Ascending aorta (tissue), 2 donors: ENCODE results near the gene KANSL2. TPM values are rescaled to one million over a fixed set of nuclear protein-coding genes. Genes with fewer than 3 reads are reported as not detected.
"Not testable (repeated sequence)": the region's sequence is repeated elsewhere in the genome, so short reads cannot be mapped to it uniquely, and the experiment has no call there.

Source experiments
- DNase-seq, 2 donors: peaks; one replicate each; pipeline ENCODE4 v3.0.0-alpha.2; 2019; ENCODE audit warnings: low spot score in 2 of 2
- H3K27ac ChIP-seq, 2 donors: fragments of 200-600 bp; sonication (generic); one replicate each; pipeline ENCODE4 v1.5.1; 2016 to 2017; ENCODE audit warnings: mild to moderate bottlenecking in 1 of 2
- H3K27me3 ChIP-seq: fragments of 200-600 bp; sonication (generic); one replicate; pipeline ENCODE4 v1.5.1; 2017
- H3K36me3 ChIP-seq, 2 donors: fragments of 200-600 bp; sonication (generic); one replicate each; pipeline ENCODE4 v1.5.1; 2016
- H3K4me1 ChIP-seq, 2 donors: fragments of 200-600 bp; sonication (generic); one replicate each; pipeline ENCODE4 v1.5.1; 2016 to 2017; ENCODE audit warnings: mild to moderate bottlenecking in 1 of 2
- H3K4me3 ChIP-seq, 2 donors: fragments of 200-600 bp; sonication (generic); one replicate each; pipeline ENCODE4 v1.5.1; 2016 to 2017; ENCODE audit warnings: mild to moderate bottlenecking in 1 of 2
- H3K9me3 ChIP-seq, 2 donors: fragments of 200-600 bp; sonication (generic); one replicate each; pipeline ENCODE4 v1.5.1; 2016
- CTCF ChIP-seq, 3 experiments: fragments of 200-600 bp in 2 of 3; fragments of 450-650 bp in 1 of 3; sonication (generic) in 2 of 3; IDR thresholded peaks; one replicate each; pipeline ENCODE4 v1.5.1; 2016 to 2019; ENCODE audit warnings: antibody characterized with exemption in 3 of 3, mild to moderate bottlenecking in 1 of 3, moderate library complexity in 1 of 3
- intact Hi-C: fragments of 100-400 bp; cut with DNase I; formaldehyde crosslinking; loops from one replicate; pipeline ENCODE4 v1.15.1; 2023
- total RNA-seq: library from RNA; depleted of rRNA; stranded (reverse); fragments of >200 nt; gene quantifications from one replicate; pipeline ENCODE4 v1.1.0, GENCODE V29; 2016

The KANSL2 gene
- 30.1 TPM for total RNA-seq

- no peak for TF ChIP-seq CTCF (IDR thresholded peaks at IDR 0.05)
- Histone ChIP-seq H3K27ac (peak within 1 kb of the TSS; percentile 87 to 94), H3K36me3 (peaks cover 10 to 16% of the 10 kb centered on the region in 2 donors), H3K27me3 (no peaks in the 10 kb centered on the region), H3K4me1 (peaks cover 20 to 32% of the 10 kb centered on the region in 2 donors), H3K4me3 (peak within 1 kb of the TSS; percentile 75 to 95), H3K9me3 (no peaks in the 10 kb centered on the region)
- peak; percentile 99 for DNase-seq
- intact Hi-C loops = loop anchor here (1.0 to 10.0 kb wide), 3 partner anchors 34 to 577 kb away; partner anchors contain the start of genes CCNT1 and SENP1
Measured at GRCh38 chr12:48681710-48682532, at the start of gene KANSL2. Gene KANSL2 (minus strand): TSS chr12:48682238. CDS start chr12:48681632, 606 bp downstream.

- Histone ChIP-seq H3K27ac (no peak overlapping the region), H3K4me1 (no peaks in the 10 kb centered on the region), H3K27me3 (no peaks in the 10 kb centered on the region), H3K36me3 (no peaks in the 10 kb centered on the region), H3K9me3 (no peaks in the 10 kb centered on the region), H3K4me3 (no peak overlapping the region)
- DNase-seq = no peak
- intact Hi-C loops = no loop called here
- no peak for TF ChIP-seq CTCF (IDR thresholded peaks at IDR 0.05)
Measured at GRCh38 chr12:48728807-48729206, 46.8 kb upstream of the KANSL2 start.

DNA sequence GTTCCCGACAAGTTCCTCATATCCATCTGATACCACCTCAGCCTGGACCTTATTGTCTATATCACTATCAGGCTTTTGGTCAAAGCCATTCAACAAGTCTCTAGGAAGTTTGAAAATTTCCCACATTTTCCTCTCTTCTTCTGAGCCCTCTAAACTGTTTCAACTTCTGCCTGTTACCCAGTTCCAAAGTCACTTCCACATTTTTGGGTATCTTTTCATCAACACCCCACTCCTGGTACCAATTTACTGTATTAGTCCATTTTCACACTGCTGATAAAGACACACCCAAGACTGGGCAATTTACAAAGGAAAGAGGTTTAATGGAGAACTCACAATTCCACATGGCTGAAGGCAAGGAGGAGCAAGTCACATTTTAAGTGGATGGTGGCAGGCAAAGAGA, 38.7 kb upstream of the KANSL2 start:
- H3K27me3 ChIP-seq, H3K9me3 ChIP-seq, H3K27ac ChIP-seq, DNase-seq, intact Hi-C loops, H3K36me3 ChIP-seq, H3K4me3 ChIP-seq, H3K4me1 ChIP-seq: not testable (repeated sequence)

- H3K9me3 ChIP-seq, H3K27ac ChIP-seq, H3K27me3 ChIP-seq, H3K36me3 ChIP-seq, DNase-seq, H3K4me1 ChIP-seq, intact Hi-C loops, H3K4me3 ChIP-seq: not testable (repeated sequence)
Measured at GRCh38 chr12:48720171-48720570, 38.1 kb upstream of the KANSL2 start.

GRCh38 chr12:48719002-48719401, 37.0 kb upstream of the KANSL2 start:
- intact Hi-C loops = loop anchor here (5.0 to 10.0 kb wide), 3 partner anchors 238 to 817 kb away; partner anchors contain the start of genes ARF3, TUBA1C and VDR
- not testable (repeated sequence) for H3K27ac ChIP-seq, H3K9me3 ChIP-seq, H3K4me3 ChIP-seq, DNase-seq, H3K36me3 ChIP-seq, H3K27me3 ChIP-seq
- peaks cover 8 to 16% of the 10 kb centered on the region in 2 donors for H3K4me1 ChIP-seq

DNA sequence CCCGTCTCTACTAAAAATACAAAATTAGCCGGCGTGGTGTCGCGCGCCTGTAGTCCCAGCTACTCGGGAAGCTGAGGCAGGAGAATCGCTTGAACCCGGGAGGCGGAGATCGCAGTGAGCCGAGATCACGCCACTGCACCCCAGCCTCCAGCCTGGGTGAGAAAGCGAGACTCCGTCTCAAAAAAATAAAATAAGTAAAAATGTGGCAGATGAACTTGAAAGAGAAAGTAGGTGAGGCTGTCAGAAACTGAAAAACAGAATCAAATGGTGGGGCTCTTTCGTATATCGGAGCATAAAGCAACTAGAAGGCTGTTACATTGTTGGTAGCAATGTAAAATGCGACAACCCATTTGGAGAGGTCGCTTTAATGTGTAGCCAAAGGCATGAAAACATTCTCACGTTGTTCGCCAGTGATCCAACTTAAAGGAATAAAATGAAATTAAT, 35.2 kb upstream of the KANSL2 start:
- intact Hi-C loops = loop anchor here (2.0 to 10.0 kb wide), 4 partner anchors 72 to 815 kb away; partner anchors contain the start of genes ADCY6, ARF3, TUBA1C and VDR
- TF ChIP-seq CTCF (IDR thresholded peaks at IDR 0.05) = no peak
- Histone ChIP-seq H3K36me3 (peaks cover 4 to 5% of the 10 kb centered on the region in 2 donors), H3K27ac (peak overlapping the region; percentile 89 to 99), H3K4me3 (peak overlapping the region; percentile 73 to 99), H3K9me3 (peaks cover 0 to 9% of the 10 kb centered on the region in 2 donors), H3K4me1 (peaks cover 8 to 16% of the 10 kb centered on the region in 2 donors), H3K27me3 (no peaks in the 10 kb centered on the region)
- DNase-seq = no peak
